Epidermal melanocyte (primary cell): ENCODE measurements around the gene GNA12.

Source experiments
- DNase-seq: peaks from one replicate; pipeline ENCODE4 v3.0.0; 2011; ENCODE audit warnings: low spot score; ENCODE audit not compliant: insufficient read length

The GNA12 gene

GRCh38 chr7:2717293-2718261 lies 126.5 kb downstream of the GNA12 start:
- peak; percentile 60 for DNase-seq

- DNase-seq = no peak
These were observed 127.2 kb downstream of the GNA12 start for GRCh38 chr7:2716906-2717292.

GRCh38 chr7:2716488-2716887 lies 127.6 kb downstream of the GNA12 start:
- no peak for DNase-seq

GRCh38 chr7:2715341-2716231 lies 128.5 kb downstream of the GNA12 start:
- DNase-seq = no peak

GRCh38 chr7:2714636-2715035 lies 129.5 kb downstream of the GNA12 start:
- no peak for DNase-seq

GRCh38 chr7:2713978-2714377 lies 130.1 kb downstream of the GNA12 start:
- no peak for DNase-seq

- no peak for DNase-seq
These were observed 130.7 kb downstream of the GNA12 start for GRCh38 chr7:2713370-2713769.

- DNase-seq = no peak
These were observed 132.0 kb downstream of the GNA12 start for GRCh38 chr7:2711895-2712675.

- no peak for DNase-seq
These were observed 133.1 kb downstream of the GNA12 start for GRCh38 chr7:2710901-2711551.

- no peak for DNase-seq
These were observed 133.8 kb downstream of the GNA12 start for GRCh38 chr7:2710286-2710655.

GRCh38 chr7:2709553-2710285 lies 134.4 kb downstream of the GNA12 start:
- DNase-seq = no peak

- no peak for DNase-seq
These were observed 135.4 kb downstream of the GNA12 start for GRCh38 chr7:2708547-2709310.

- DNase-seq = no peak
These were observed 136.1 kb downstream of the GNA12 start for GRCh38 chr7:2708041-2708440.

GRCh38 chr7:2707481-2707880 lies 136.6 kb downstream of the GNA12 start:
- DNase-seq = no peak

- no peak for DNase-seq
These were observed 137.4 kb downstream of the GNA12 start for GRCh38 chr7:2706685-2707126.

GRCh38 chr7:2705371-2706096 lies 138.6 kb downstream of the GNA12 start:
- no peak for DNase-seq

GRCh38 chr7:2702594-2702957 lies 141.5 kb downstream of the GNA12 start:
- no peak for DNase-seq

GRCh38 chr7:2701832-2702593 lies 142.1 kb downstream of the GNA12 start:
- no peak for DNase-seq
